ENCODE results near the gene KRT81.
A peak's percentile ranks its signal among the peaks of the same experiment; 100 is the strongest.
"Not testable (repeated sequence)": the region's sequence is repeated elsewhere in the genome, so short reads cannot be mapped to it uniquely, and the experiment has no call there.

The KRT81 gene

GRCh38 chr12:52316290-52316689 lies 25.0 kb upstream of the KRT81 start:
- H3K9ac ChIP-seq (ENCODE audit: low read depth, low read length) = no peak overlapping the region
- no peaks in the 10 kb centered on the region for H3K36me3 ChIP-seq (ENCODE audit: control insufficient read depth, insufficient read depth, low read length)
- peaks cover 2% of the 10 kb centered on the region for H3K27me3 ChIP-seq (ENCODE audit: control insufficient read depth, insufficient read depth, low read length)
- no peaks in the 10 kb centered on the region for H3K4me1 ChIP-seq (ENCODE audit: control insufficient read depth, insufficient read depth, low read length)
- H3K4me3 ChIP-seq (ENCODE audit: low read depth, low read length) = no peak overlapping the region
- H3K9me3 ChIP-seq (ENCODE audit: control insufficient read depth, insufficient read depth, low read length) = no peaks in the 10 kb centered on the region

GRCh38 chr12:52315721-52316120 lies 24.4 kb upstream of the KRT81 start:
- not testable (repeated sequence) for H3K4me1 ChIP-seq (ENCODE audit: control insufficient read depth, insufficient read depth, low read length); H3K9ac ChIP-seq (ENCODE audit: low read depth, low read length); H3K9me3 ChIP-seq (ENCODE audit: control insufficient read depth, insufficient read depth, low read length); H3K27me3 ChIP-seq (ENCODE audit: control insufficient read depth, insufficient read depth, low read length); H3K4me3 ChIP-seq (ENCODE audit: low read depth, low read length); H3K36me3 ChIP-seq (ENCODE audit: control insufficient read depth, insufficient read depth, low read length)

- H3K36me3 ChIP-seq (ENCODE audit: control insufficient read depth, insufficient read depth, low read length) = no peaks in the 10 kb centered on the region
- H3K9ac ChIP-seq (ENCODE audit: low read depth, low read length) = no peak overlapping the region
- no peak overlapping the region for H3K4me3 ChIP-seq (ENCODE audit: low read depth, low read length)
- H3K9me3 ChIP-seq (ENCODE audit: control insufficient read depth, insufficient read depth, low read length) = no peaks in the 10 kb centered on the region
- H3K4me1 ChIP-seq (ENCODE audit: control insufficient read depth, insufficient read depth, low read length) = no peaks in the 10 kb centered on the region
- peaks cover 16% of the 10 kb centered on the region for H3K27me3 ChIP-seq (ENCODE audit: control insufficient read depth, insufficient read depth, low read length)
Measured at GRCh38 chr12:52314511-52314910, 23.2 kb upstream of the KRT81 start.

- no peak overlapping the region for H3K9ac ChIP-seq (ENCODE audit: low read depth, low read length)
- peaks cover 22% of the 10 kb centered on the region for H3K27me3 ChIP-seq (ENCODE audit: control insufficient read depth, insufficient read depth, low read length)
- H3K4me3 ChIP-seq (ENCODE audit: low read depth, low read length) = no peak overlapping the region
- H3K4me1 ChIP-seq (ENCODE audit: control insufficient read depth, insufficient read depth, low read length) = no peaks in the 10 kb centered on the region
- no peaks in the 10 kb centered on the region for H3K36me3 ChIP-seq (ENCODE audit: control insufficient read depth, insufficient read depth, low read length)
- H3K9me3 ChIP-seq (ENCODE audit: control insufficient read depth, insufficient read depth, low read length) = no peaks in the 10 kb centered on the region
Measured at GRCh38 chr12:52313926-52314325, 22.6 kb upstream of the KRT81 start.

- Histone ChIP-seq H3K9ac (ENCODE audit: low read depth, low read length) (no peak overlapping the region), H3K27me3 (ENCODE audit: control insufficient read depth, insufficient read depth, low read length) (peaks cover 26% of the 10 kb centered on the region), H3K36me3 (ENCODE audit: control insufficient read depth, insufficient read depth, low read length) (no peaks in the 10 kb centered on the region), H3K4me1 (ENCODE audit: control insufficient read depth, insufficient read depth, low read length) (no peaks in the 10 kb centered on the region), H3K4me3 (ENCODE audit: low read depth, low read length) (no peak overlapping the region), H3K9me3 (ENCODE audit: control insufficient read depth, insufficient read depth, low read length) (no peaks in the 10 kb centered on the region)
Measured at GRCh38 chr12:52313461-52313860, 22.1 kb upstream of the KRT81 start.

GRCh38 chr12:52312086-52312485 lies 20.8 kb upstream of the KRT81 start:
- H3K9ac ChIP-seq (ENCODE audit: low read depth, low read length) = no peak overlapping the region
- no peaks in the 10 kb centered on the region for H3K36me3 ChIP-seq (ENCODE audit: control insufficient read depth, insufficient read depth, low read length)
- no peak overlapping the region for H3K4me3 ChIP-seq (ENCODE audit: low read depth, low read length)
- H3K9me3 ChIP-seq (ENCODE audit: control insufficient read depth, insufficient read depth, low read length) = no peaks in the 10 kb centered on the region
- no peaks in the 10 kb centered on the region for H3K4me1 ChIP-seq (ENCODE audit: control insufficient read depth, insufficient read depth, low read length)
- peaks cover 39% of the 10 kb centered on the region for H3K27me3 ChIP-seq (ENCODE audit: control insufficient read depth, insufficient read depth, low read length)

GRCh38 chr12:52311285-52311648 lies 19.9 kb upstream of the KRT81 start:
- Histone ChIP-seq H3K9ac (ENCODE audit: low read depth, low read length) (no peak overlapping the region), H3K27me3 (ENCODE audit: control insufficient read depth, insufficient read depth, low read length) (peaks cover 47% of the 10 kb centered on the region)

GRCh38 chr12:52310622-52311284 lies 19.4 kb upstream of the KRT81 start:
- Histone ChIP-seq H3K36me3 (ENCODE audit: control insufficient read depth, insufficient read depth, low read length) (no peaks in the 10 kb centered on the region), H3K4me1 (ENCODE audit: control insufficient read depth, insufficient read depth, low read length) (no peaks in the 10 kb centered on the region), H3K9me3 (ENCODE audit: control insufficient read depth, insufficient read depth, low read length) (no peaks in the 10 kb centered on the region), H3K9ac (ENCODE audit: low read depth, low read length) (no peak overlapping the region), H3K27me3 (ENCODE audit: control insufficient read depth, insufficient read depth, low read length) (peaks cover 49% of the 10 kb centered on the region), H3K4me3 (ENCODE audit: low read depth, low read length) (no peak overlapping the region)

More at GRCh38 chr12:52311285-52311648, 19.9 kb upstream of the KRT81 start:
- Histone ChIP-seq H3K9me3 (ENCODE audit: control insufficient read depth, insufficient read depth, low read length) (no peaks in the 10 kb centered on the region), H3K4me1 (ENCODE audit: control insufficient read depth, insufficient read depth, low read length) (no peaks in the 10 kb centered on the region), H3K4me3 (ENCODE audit: low read depth, low read length) (no peak overlapping the region), H3K36me3 (ENCODE audit: control insufficient read depth, insufficient read depth, low read length) (no peaks in the 10 kb centered on the region)

- Histone ChIP-seq H3K27me3 (ENCODE audit: control insufficient read depth, insufficient read depth, low read length) (peaks cover 49% of the 10 kb centered on the region), H3K9ac (ENCODE audit: low read depth, low read length) (no peak overlapping the region), H3K36me3 (ENCODE audit: control insufficient read depth, insufficient read depth, low read length) (no peaks in the 10 kb centered on the region), H3K4me1 (ENCODE audit: control insufficient read depth, insufficient read depth, low read length) (no peaks in the 10 kb centered on the region), H3K4me3 (ENCODE audit: low read depth, low read length) (peak overlapping the region; percentile 63), H3K9me3 (ENCODE audit: control insufficient read depth, insufficient read depth, low read length) (no peaks in the 10 kb centered on the region)
Measured at GRCh38 chr12:52308806-52309425, 17.6 kb upstream of the KRT81 start.

GRCh38 chr12:52307836-52308805 lies 16.8 kb upstream of the KRT81 start:
- H3K4me1 ChIP-seq (ENCODE audit: control insufficient read depth, insufficient read depth, low read length) = no peaks in the 10 kb centered on the region
- no peaks in the 10 kb centered on the region for H3K36me3 ChIP-seq (ENCODE audit: control insufficient read depth, insufficient read depth, low read length)
- H3K27me3 ChIP-seq (ENCODE audit: control insufficient read depth, insufficient read depth, low read length) = peaks cover 49% of the 10 kb centered on the region
- H3K9ac ChIP-seq (ENCODE audit: low read depth, low read length) = no peak overlapping the region
- H3K9me3 ChIP-seq (ENCODE audit: control insufficient read depth, insufficient read depth, low read length) = no peaks in the 10 kb centered on the region
- H3K4me3 ChIP-seq (ENCODE audit: low read depth, low read length) = peak overlapping the region; percentile 63

- H3K4me3 ChIP-seq (ENCODE audit: low read depth, low read length) = no peak overlapping the region
- H3K4me1 ChIP-seq (ENCODE audit: control insufficient read depth, insufficient read depth, low read length) = no peaks in the 10 kb centered on the region
- H3K36me3 ChIP-seq (ENCODE audit: control insufficient read depth, insufficient read depth, low read length) = no peaks in the 10 kb centered on the region
- H3K9me3 ChIP-seq (ENCODE audit: control insufficient read depth, insufficient read depth, low read length) = no peaks in the 10 kb centered on the region
- no peak overlapping the region for H3K9ac ChIP-seq (ENCODE audit: low read depth, low read length)
- H3K27me3 ChIP-seq (ENCODE audit: control insufficient read depth, insufficient read depth, low read length) = peaks cover 49% of the 10 kb centered on the region
Measured at GRCh38 chr12:52306731-52307130, 15.4 kb upstream of the KRT81 start.

Measured in iPS-15b (cell line).